Astrocyte (in vitro differentiated cells and primary cell): Measurements from ENCODE around the gene RAE1. TPM values are rescaled to one million over a fixed set of nuclear protein-coding genes. Genes with fewer than 3 reads are reported as not detected.

Experiments
- DNase-seq: peaks from one replicate; pipeline ENCODE4 v3.0.0-alpha.2; 2010; ENCODE audit warnings: low read depth
- FAIRE-seq: peaks from 2 replicates; lab custom pipeline; 2011; peaks lifted over from hg19 to GRCh38; lab: Jason Lieb, UNC
- H2AFZ ChIP-seq: 2 replicates; pipeline ENCODE4 v1.6.0; 2012; ENCODE audit warnings: low read depth, low read length, inconsistent platforms
- H3K27ac ChIP-seq: 2 replicates; pipeline ENCODE4 v1.5.1; 2011; ENCODE audit warnings: low read depth, low read length, inconsistent platforms
- H3K27me3 ChIP-seq: 2 replicates; pipeline ENCODE4 v1.6.0; 2011; ENCODE audit warnings: low read length, inconsistent platforms; ENCODE audit not compliant: insufficient read depth
- H3K36me3 ChIP-seq: 2 replicates; pipeline ENCODE4 v1.5.1; 2011; ENCODE audit warnings: low read length, inconsistent platforms; ENCODE audit not compliant: insufficient read depth
- H3K4me1 ChIP-seq: 2 replicates; pipeline ENCODE4 v1.5.1; 2011; ENCODE audit warnings: low read length, inconsistent platforms; ENCODE audit not compliant: insufficient read depth
- H3K4me2 ChIP-seq: 2 replicates; pipeline ENCODE4 v1.6.0; 2012; ENCODE audit warnings: low read length, inconsistent platforms
- H3K4me3 ChIP-seq: 2 replicates; pipeline ENCODE4 v1.5.1; 2011; ENCODE audit warnings: low read depth, mild to moderate bottlenecking, low read length, inconsistent platforms; ENCODE audit not compliant: insufficient read depth
- H3K79me2 ChIP-seq: 2 replicates; pipeline ENCODE4 v1.6.0; 2012; ENCODE audit warnings: mild to moderate bottlenecking, low read length, inconsistent platforms; ENCODE audit not compliant: insufficient read depth
- H3K9ac ChIP-seq: 2 replicates; pipeline ENCODE4 v1.6.0; 2012; ENCODE audit warnings: mild to moderate bottlenecking, low read length, inconsistent platforms
- H3K9me3 ChIP-seq: 2 replicates; pipeline ENCODE4 v1.5.1; 2012; ENCODE audit warnings: low read depth, mild to moderate bottlenecking, low read length, inconsistent platforms; ENCODE audit not compliant: insufficient read depth
- H4K20me1 ChIP-seq: 2 replicates; pipeline ENCODE4 v1.6.0; 2012; ENCODE audit warnings: low read length, inconsistent platforms; ENCODE audit not compliant: insufficient read depth
- H3K27ac Mint-ChIP-seq: one replicate; pipeline ENCODE4 v1.8.0; 2021; ENCODE audit warnings: mild to moderate bottlenecking, mixed read lengths; ENCODE audit not compliant: unreplicated experiment
- H3K27me3 Mint-ChIP-seq: one replicate; pipeline ENCODE4 v1.8.0; 2021; ENCODE audit warnings: low read depth, mixed read lengths; ENCODE audit not compliant: unreplicated experiment
- H3K36me3 Mint-ChIP-seq: one replicate; pipeline ENCODE4 v1.8.0; 2021; ENCODE audit warnings: low read depth, mixed read lengths; ENCODE audit not compliant: unreplicated experiment
- H3K4me1 Mint-ChIP-seq: one replicate; pipeline ENCODE4 v1.8.0; 2021; ENCODE audit warnings: low read depth, mixed read lengths; ENCODE audit not compliant: unreplicated experiment
- H3K4me3 Mint-ChIP-seq: one replicate; pipeline ENCODE4 v1.8.0; 2021; ENCODE audit warnings: mild to moderate bottlenecking, moderate library complexity, mixed read lengths; ENCODE audit not compliant: unreplicated experiment
- H3K9me3 Mint-ChIP-seq: one replicate; pipeline ENCODE4 v1.8.0; 2021; ENCODE audit warnings: mild to moderate bottlenecking, mixed read lengths; ENCODE audit not compliant: unreplicated experiment
- CTCF ChIP-seq: IDR thresholded peaks from 2 replicates; pipeline ENCODE4 v1.5.1; 2011; ENCODE audit warnings: low read depth, mild to moderate bottlenecking, inconsistent platforms, low read length, moderate library complexity; ENCODE audit not compliant: insufficient read depth
- EZH2 ChIP-seq: IDR thresholded peaks from 2 replicates; pipeline ENCODE4 v1.6.1; 2012; ENCODE audit warnings: mild to moderate bottlenecking, low read length, inconsistent platforms; ENCODE audit not compliant: insufficient read depth
- total RNA-seq: library from RNA; stranded (reverse); gene quantifications from 2 replicates; pipeline ENCODE4 v1.2.1, GENCODE V29; 2021

Gene RAE1
- total RNA-seq, 1 donor from 2014 or later, result 31.1 TPM

GRCh38 chr20:57310821-57311514 lies 40.1 kb upstream of the RAE1 start:
- H3K27me3 Mint-ChIP-seq, result peaks cover 36% of the 10 kb centered on the region
- Histone ChIP-seq H3K4me1 (no peaks in the 10 kb centered on the region), H3K9ac (no peak overlapping the region), H3K9me3 (no peaks in the 10 kb centered on the region), H3K36me3 (no peaks in the 10 kb centered on the region), H4K20me1 (no peaks in the 10 kb centered on the region), H3K27me3 (peaks cover 25% of the 10 kb centered on the region), H3K4me2 (no peak overlapping the region), H3K4me3 (no peak overlapping the region), H3K79me2 (no peaks in the 10 kb centered on the region), H2AFZ (no peak overlapping the region), H3K27ac (no peak overlapping the region)
- no peak overlapping the region for H3K4me3 Mint-ChIP-seq
- no peak overlapping the region for H3K27ac Mint-ChIP-seq
- FAIRE-seq (no peak), DNase-seq (no peak)
- H3K4me1 Mint-ChIP-seq, result peaks cover 3% of the 10 kb centered on the region
- H3K36me3 Mint-ChIP-seq, result no peaks in the 10 kb centered on the region
- peaks cover 1% of the 10 kb centered on the region for H3K9me3 Mint-ChIP-seq
- TF ChIP-seq CTCF, result no peak
- no peak for TF ChIP-seq EZH2

- H3K4me3 Mint-ChIP-seq, result no peak overlapping the region
- no peak overlapping the region for H3K27ac Mint-ChIP-seq
- peaks cover 3% of the 10 kb centered on the region for H3K4me1 Mint-ChIP-seq
- FAIRE-seq (no peak), DNase-seq (no peak)
- H3K9me3 Mint-ChIP-seq, result no peaks in the 10 kb centered on the region
- Histone ChIP-seq H3K4me1 (no peaks in the 10 kb centered on the region), H3K27ac (no peak overlapping the region), H4K20me1 (no peaks in the 10 kb centered on the region), H3K79me2 (no peaks in the 10 kb centered on the region), H3K4me3 (no peak overlapping the region), H3K9me3 (no peaks in the 10 kb centered on the region), H2AFZ (no peak overlapping the region), H3K36me3 (no peaks in the 10 kb centered on the region), H3K9ac (no peak overlapping the region), H3K4me2 (no peak overlapping the region), H3K27me3 (peaks cover 25% of the 10 kb centered on the region)
- no peak for TF ChIP-seq CTCF
- no peak for TF ChIP-seq EZH2
- no peaks in the 10 kb centered on the region for H3K36me3 Mint-ChIP-seq
- H3K27me3 Mint-ChIP-seq, result peaks cover 33% of the 10 kb centered on the region
Measured at GRCh38 chr20:57312138-57312537, 38.9 kb upstream of the RAE1 start.

GRCh38 chr20:57313230-57313629 lies 37.8 kb upstream of the RAE1 start:
- no peaks in the 10 kb centered on the region for H3K79me2 ChIP-seq
- H3K36me3 ChIP-seq, result no peaks in the 10 kb centered on the region
- DNase-seq, result no peak
- TF ChIP-seq CTCF (no peak), EZH2 (no peak)
- H3K27ac ChIP-seq, result no peak overlapping the region
- H3K27ac Mint-ChIP-seq, result no peak overlapping the region
- peaks cover 3% of the 10 kb centered on the region for H3K4me1 Mint-ChIP-seq
- H3K4me3 ChIP-seq, result no peak overlapping the region
- peaks cover 32% of the 10 kb centered on the region for H3K27me3 Mint-ChIP-seq
- peaks cover 28% of the 10 kb centered on the region for H3K27me3 ChIP-seq
- no peak overlapping the region for H3K4me2 ChIP-seq
- H3K9ac ChIP-seq, result no peak overlapping the region
- H3K4me3 Mint-ChIP-seq, result no peak overlapping the region
- no peak for FAIRE-seq
- H3K36me3 Mint-ChIP-seq, result no peaks in the 10 kb centered on the region
- H3K9me3 Mint-ChIP-seq, result no peaks in the 10 kb centered on the region
- H3K4me1 ChIP-seq, result no peaks in the 10 kb centered on the region
- H2AFZ ChIP-seq, result no peak overlapping the region
- no peaks in the 10 kb centered on the region for H3K9me3 ChIP-seq
- H4K20me1 ChIP-seq, result no peaks in the 10 kb centered on the region
